Panc1 (cell line): Measurements from ENCODE around the gene APOM. TPM values are rescaled to one million over a fixed set of nuclear protein-coding genes. Genes with fewer than 3 reads are reported as not detected.

Source experiments
- ATAC-seq: fragments of 200-7000 bp; cut with Tn5 transposase; 2 replicates; pipeline ENCODE4 v1.9.1; 2020; ENCODE audit warnings: mild to moderate bottlenecking, moderate library complexity
- BruUV-seq: library from RNA; stranded (reverse); fragments of 400-500 nt; replicated peaks from 2 replicates; lab custom pipeline; 2021; lab: Mats Ljungman, UMichigan
- CTCF ChIA-PET: fragments of 300-600 bp; sonication (Branson Sonifier 250); formaldehyde crosslinking; loops from one replicate; lab custom pipeline; 2022; ENCODE audit warnings: antibody characterized with exemption; lab: Charles Lee
- POLR2A ChIA-PET: fragments of 300-600 bp; sonication (Branson Sonifier 250); formaldehyde crosslinking; loops from one replicate; lab custom pipeline; 2022; ENCODE audit warnings: antibody characterized with exemption; lab: Charles Lee
- DNase-seq: peaks from one replicate; pipeline ENCODE4 v3.0.0-alpha.2; 2010; ENCODE audit warnings: low read depth, low spot score
- H3K27ac ChIP-seq: 2 replicates; pipeline ENCODE4 v1.5.1; 2011; ENCODE audit warnings: mild to moderate bottlenecking, low read length, inconsistent platforms
- H3K27me3 ChIP-seq: fragments of 200-500 bp; sonication (Bioruptor generic); 2 replicates; pipeline ENCODE4 v1.6.0; 2014; ENCODE audit warnings: low read length, inconsistent platforms; ENCODE audit not compliant: control insufficient read depth, insufficient read depth
- H3K36me3 ChIP-seq: fragments of 200-500 bp; sonication (Bioruptor generic); 2 replicates; pipeline ENCODE4 v1.5.1; 2014; ENCODE audit warnings: inconsistent platforms, mild to moderate bottlenecking, low read length, moderate library complexity; ENCODE audit not compliant: control insufficient read depth, insufficient read depth
- H3K4me1 ChIP-seq: 2 replicates; pipeline ENCODE4 v1.5.1; 2011; ENCODE audit warnings: inconsistent platforms, mild to moderate bottlenecking, low read length, moderate library complexity; ENCODE audit not compliant: control insufficient read depth, insufficient read depth
- H3K4me3 ChIP-seq, 2 experiments: 2 replicates each; pipeline ENCODE4 v1.5.1; 2011 to 2012; ENCODE audit warnings: low read depth in 2 of 2, low read length in 2 of 2, mild to moderate bottlenecking in 2 of 2, inconsistent platforms in 1 of 2, moderate library complexity in 1 of 2
- H3K9me3 ChIP-seq: fragments of 200-500 bp; sonication (Bioruptor generic); 2 replicates; pipeline ENCODE4 v1.5.1; 2014; ENCODE audit warnings: low read depth, mild to moderate bottlenecking, inconsistent platforms, low read length, moderate library complexity; ENCODE audit not compliant: control insufficient read depth, insufficient read depth
- POLR2AphosphoS5 ChIP-seq: IDR thresholded peaks from 2 replicates; pipeline ENCODE4 v1.6.1; 2012; ENCODE audit warnings: mild to moderate bottlenecking, low read depth, low read length, moderate library complexity
- SIN3A ChIP-seq: IDR thresholded peaks from 2 replicates; pipeline ENCODE4 v1.6.1; 2012; ENCODE audit warnings: low read depth, mild to moderate bottlenecking, low read length, moderate library complexity, borderline replicate concordance; ENCODE audit not compliant: insufficient read depth
- TCF7L2 ChIP-seq: IDR thresholded peaks from 2 replicates; pipeline ENCODE4 v1.6.1; 2011; ENCODE audit warnings: mild to moderate bottlenecking, low read depth, low read length, inconsistent platforms
- in situ Hi-C: cut with HindIII; loops from 2 replicates; pipeline ENCODE4 v1.10.0; 2016; ENCODE audit warnings: low sequenced_read_pairs, low pct_unique_long_range_greater_than_20kb
- intact Hi-C: fragments of 100-400 bp; cut with micrococcal nuclease; formaldehyde crosslinking; loops from one replicate; pipeline ENCODE4 v1.10.0; 2022; ENCODE audit not compliant: unreplicated experiment
- total RNA-seq: library from RNA; stranded (reverse); gene quantifications from one replicate; pipeline ENCODE4 v1.2.1, GENCODE V29; 2021; ENCODE audit not compliant: unreplicated experiment
- TF ChIP-seq, protein P1 (sequence below), 2 experiments: IDR thresholded peaks; 2 replicates each; pipeline ENCODE4 v1.6.1; 2011 to 2012; ENCODE audit warnings: low read depth in 2 of 2, control low read depth in 1 of 2, low read length in 1 of 2, mild to moderate bottlenecking in 1 of 2, moderate library complexity in 1 of 2; ENCODE audit not compliant: insufficient read depth in 1 of 2
- TF ChIP-seq, protein P2 (sequence below): fragments of 450-650 bp; IDR thresholded peaks from 2 replicates; pipeline ENCODE4 v1.5.1; 2017; ENCODE audit warnings: mild to moderate bottlenecking

The APOM gene
- total RNA-seq, 1 experiment from 2014 or later = 1.8 TPM

DNA sequence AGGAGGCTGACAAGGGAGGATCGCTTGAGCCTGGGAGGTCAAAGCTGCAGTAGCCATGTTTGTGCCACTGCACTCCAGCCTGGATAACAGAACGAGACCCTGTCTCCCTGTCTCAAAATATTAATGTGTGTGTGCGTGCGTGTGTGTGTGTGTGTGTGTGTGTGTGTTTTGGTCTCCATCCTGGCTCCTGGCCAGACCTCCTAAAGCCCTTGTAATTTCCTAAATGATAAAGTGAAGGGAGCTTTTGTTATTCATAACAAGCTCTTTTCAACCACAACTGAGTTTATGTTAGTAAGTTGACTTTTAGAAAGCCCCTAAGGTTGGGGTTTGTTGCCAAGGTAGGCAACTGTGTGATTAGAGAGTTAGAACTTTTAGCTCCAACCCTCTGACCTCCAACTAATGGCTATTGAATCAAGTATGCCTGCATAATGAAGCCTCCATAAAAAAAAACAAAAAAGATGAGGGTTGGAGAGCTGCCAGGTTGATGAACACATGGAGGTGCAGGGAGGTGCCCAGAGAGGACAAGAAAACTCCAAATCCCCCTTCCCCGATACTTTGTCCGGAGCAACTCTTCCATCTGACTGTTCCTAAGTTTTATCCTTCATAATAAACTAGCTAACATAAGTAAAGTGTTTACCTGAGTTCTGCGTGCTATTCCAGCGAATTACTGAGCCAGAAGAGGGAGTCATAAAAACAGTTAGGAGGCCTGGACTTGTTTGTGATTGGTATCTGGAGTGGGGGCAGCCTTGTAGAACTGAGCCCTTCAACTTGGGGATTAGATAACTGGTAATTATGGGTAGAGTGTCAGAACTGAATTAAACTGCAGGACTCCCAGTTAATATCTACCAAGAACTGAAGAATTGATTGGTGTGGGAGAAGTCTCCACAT, 45.9 kb upstream of the APOM start:
- no peaks in the 10 kb centered on the region for H3K36me3 ChIP-seq
- intact Hi-C loops = no loop called here
- TF ChIP-seq, protein P1, sequence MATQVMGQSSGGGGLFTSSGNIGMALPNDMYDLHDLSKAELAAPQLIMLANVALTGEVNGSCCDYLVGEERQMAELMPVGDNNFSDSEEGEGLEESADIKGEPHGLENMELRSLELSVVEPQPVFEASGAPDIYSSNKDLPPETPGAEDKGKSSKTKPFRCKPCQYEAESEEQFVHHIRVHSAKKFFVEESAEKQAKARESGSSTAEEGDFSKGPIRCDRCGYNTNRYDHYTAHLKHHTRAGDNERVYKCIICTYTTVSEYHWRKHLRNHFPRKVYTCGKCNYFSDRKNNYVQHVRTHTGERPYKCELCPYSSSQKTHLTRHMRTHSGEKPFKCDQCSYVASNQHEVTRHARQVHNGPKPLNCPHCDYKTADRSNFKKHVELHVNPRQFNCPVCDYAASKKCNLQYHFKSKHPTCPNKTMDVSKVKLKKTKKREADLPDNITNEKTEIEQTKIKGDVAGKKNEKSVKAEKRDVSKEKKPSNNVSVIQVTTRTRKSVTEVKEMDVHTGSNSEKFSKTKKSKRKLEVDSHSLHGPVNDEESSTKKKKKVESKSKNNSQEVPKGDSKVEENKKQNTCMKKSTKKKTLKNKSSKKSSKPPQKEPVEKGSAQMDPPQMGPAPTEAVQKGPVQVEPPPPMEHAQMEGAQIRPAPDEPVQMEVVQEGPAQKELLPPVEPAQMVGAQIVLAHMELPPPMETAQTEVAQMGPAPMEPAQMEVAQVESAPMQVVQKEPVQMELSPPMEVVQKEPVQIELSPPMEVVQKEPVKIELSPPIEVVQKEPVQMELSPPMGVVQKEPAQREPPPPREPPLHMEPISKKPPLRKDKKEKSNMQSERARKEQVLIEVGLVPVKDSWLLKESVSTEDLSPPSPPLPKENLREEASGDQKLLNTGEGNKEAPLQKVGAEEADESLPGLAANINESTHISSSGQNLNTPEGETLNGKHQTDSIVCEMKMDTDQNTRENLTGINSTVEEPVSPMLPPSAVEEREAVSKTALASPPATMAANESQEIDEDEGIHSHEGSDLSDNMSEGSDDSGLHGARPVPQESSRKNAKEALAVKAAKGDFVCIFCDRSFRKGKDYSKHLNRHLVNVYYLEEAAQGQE (IDR thresholded peaks at IDR 0.05; ENCODE audit: insufficient read depth in 1 of 2, low read depth in 2 of 2, low read length in 1 of 2) = no peak
- TF ChIP-seq TCF7L2 (no peak), SIN3A (no peak)
- CTCF ChIA-PET = interaction anchor here (0.6 kb wide), 1 partner anchor 27 kb away, joined by 8 read pairs; no protein-coding TSS in a partner anchor
- DNase-seq = no peak
- 0 out of 2 replicates have a peak, but pooled peaks cover 2% of the 10 kb centered on the region for H3K4me1 ChIP-seq
- no TSS peak for BruUV-seq
- POLR2A ChIA-PET = interaction anchor here (0.6 kb wide), 2 partner anchors 30 to 219 kb away, joined by 3 to 5 read pairs; no protein-coding TSS in a partner anchor
- H3K9me3 ChIP-seq = no peaks in the 10 kb centered on the region
- H3K4me3 ChIP-seq = no peak overlapping the region
- ATAC-seq = no peak
- in situ Hi-C loops = no loop called here
- no peak overlapping the region for H3K27ac ChIP-seq
- no peaks in the 10 kb centered on the region for H3K27me3 ChIP-seq

- H3K4me1 ChIP-seq = 0 out of 2 replicates have a peak, but pooled peaks cover 3% of the 10 kb centered on the region
- no peak overlapping the region for H3K4me3 ChIP-seq
- no peak for ATAC-seq
- DNase-seq = no peak
- H3K36me3 ChIP-seq = no peaks in the 10 kb centered on the region
- no peaks in the 10 kb centered on the region for H3K9me3 ChIP-seq
- CTCF ChIA-PET = no interaction called here
- TF ChIP-seq POLR2AphosphoS5 (no peak), TCF7L2 (no peak), SIN3A (no peak)
- TF ChIP-seq, protein P2, sequence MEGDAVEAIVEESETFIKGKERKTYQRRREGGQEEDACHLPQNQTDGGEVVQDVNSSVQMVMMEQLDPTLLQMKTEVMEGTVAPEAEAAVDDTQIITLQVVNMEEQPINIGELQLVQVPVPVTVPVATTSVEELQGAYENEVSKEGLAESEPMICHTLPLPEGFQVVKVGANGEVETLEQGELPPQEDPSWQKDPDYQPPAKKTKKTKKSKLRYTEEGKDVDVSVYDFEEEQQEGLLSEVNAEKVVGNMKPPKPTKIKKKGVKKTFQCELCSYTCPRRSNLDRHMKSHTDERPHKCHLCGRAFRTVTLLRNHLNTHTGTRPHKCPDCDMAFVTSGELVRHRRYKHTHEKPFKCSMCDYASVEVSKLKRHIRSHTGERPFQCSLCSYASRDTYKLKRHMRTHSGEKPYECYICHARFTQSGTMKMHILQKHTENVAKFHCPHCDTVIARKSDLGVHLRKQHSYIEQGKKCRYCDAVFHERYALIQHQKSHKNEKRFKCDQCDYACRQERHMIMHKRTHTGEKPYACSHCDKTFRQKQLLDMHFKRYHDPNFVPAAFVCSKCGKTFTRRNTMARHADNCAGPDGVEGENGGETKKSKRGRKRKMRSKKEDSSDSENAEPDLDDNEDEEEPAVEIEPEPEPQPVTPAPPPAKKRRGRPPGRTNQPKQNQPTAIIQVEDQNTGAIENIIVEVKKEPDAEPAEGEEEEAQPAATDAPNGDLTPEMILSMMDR = no peak
- TF ChIP-seq, protein P1 (IDR thresholded peaks at IDR 0.05; ENCODE audit: insufficient read depth in 1 of 2, low read depth in 2 of 2, low read length in 1 of 2) = no peak
- intact Hi-C loops (no loop called here), in situ Hi-C loops (no loop called here)
- no TSS peak for BruUV-seq
- H3K27ac ChIP-seq = no peak overlapping the region
- H3K27me3 ChIP-seq = no peaks in the 10 kb centered on the region
- POLR2A ChIA-PET = no interaction called here
These were observed 44.7 kb upstream of the APOM start for GRCh38 chr6:31610968-31611367.
